ENCODE data around the gene ANKRD33. TPM values are rescaled to one million over a fixed set of nuclear protein-coding genes. Genes with fewer than 3 reads are reported as not detected.

Gene ANKRD33
- total RNA-seq, 1 experiment from 2014 or later, result 0.81 TPM

- no peak overlapping the region for H3K4ac ChIP-seq (ENCODE audit: low read depth, low read length)
- no peak overlapping the region for H2BK12ac ChIP-seq (ENCODE audit: insufficient read length, low read depth, low read length)
- no peak overlapping the region for H2BK15ac ChIP-seq (ENCODE audit: low read depth, low read length)
- no peak for TF ChIP-seq CTCF (conservative IDR thresholded peaks at IDR 0.05)
- no peak overlapping the region for H3K23ac ChIP-seq (ENCODE audit: insufficient read length, low read depth, low read length)
- no peak overlapping the region for H3K18ac ChIP-seq (ENCODE audit: insufficient read length, low read depth, low read length)
- H3K4me2 ChIP-seq (ENCODE audit: insufficient read depth, insufficient read length, low read length), result peak overlapping the region; percentile 77
- Mint-ChIP-seq H3K4me3 (peak overlapping the region; percentile 73 to 87), H3K27ac (no peak overlapping the region; a peak in 1 of 7 replicates), H3K36me3 (ENCODE audit: insufficient read depth in 1 of 3, low read depth in 3 of 3) (peaks cover 0 to 14% (median 9%) of the 10 kb centered on the region in 3 experiments; a peak in 4 of 7 replicates), H3K4me1 (peaks cover 46 to 62% of the 10 kb centered on the region in 2 experiments), H3K27me3 (ENCODE audit: low read depth) (peaks cover 55% of the 10 kb centered on the region), H3K9me3 (no peaks in the 10 kb centered on the region)
- no peak overlapping the region for H4K8ac ChIP-seq (replicated peaks; ENCODE audit: insufficient read length, low read depth, low read length)
- H4K20me1 ChIP-seq (ENCODE audit: control insufficient read depth, insufficient read depth, insufficient read length), result no peaks in the 10 kb centered on the region
- H3K79me2 ChIP-seq (ENCODE audit: insufficient read depth, low read length), result no peaks in the 10 kb centered on the region
- H3K56ac ChIP-seq (ENCODE audit: insufficient read length, low read depth, low read length), result no peak overlapping the region
- H3K4me1 ChIP-seq (ENCODE audit: insufficient read depth, low read length), result no peaks in the 10 kb centered on the region; the same call in 1 of the 2 replicates
- no peak overlapping the region for H4K91ac ChIP-seq (ENCODE audit: insufficient read length, low read depth, low read length)
- DNase-seq, result no peak
- no CpG with 5 or more reads among the region's 15 CpGs for WGBS (ENCODE audit: extremely low coverage, insufficient read length, low lambda C conversion rate)
- H4K5ac ChIP-seq (ENCODE audit: insufficient read length, low read depth, low read length), result no peak overlapping the region
- no peaks in the 10 kb centered on the region for H3K9me3 ChIP-seq (ENCODE audit: control insufficient read depth, low read depth, low read length)
- H2BK5ac ChIP-seq (ENCODE audit: insufficient read length, low read length), result no peak overlapping the region
- H3K27me3 ChIP-seq (ENCODE audit: insufficient read depth, low read length), result peaks cover 9% of the 10 kb centered on the region; the same call in 1 of the 2 replicates
- H3K9ac ChIP-seq (ENCODE audit: extremely low read depth, insufficient read length, low read length), result no peak overlapping the region
- H2BK20ac ChIP-seq (ENCODE audit: low read depth, low read length, poor library complexity, severe bottlenecking), result no peak overlapping the region
- no peak overlapping the region for H3K27ac ChIP-seq (ENCODE audit: insufficient read length, low read depth, low read length)
- no peaks in the 10 kb centered on the region for H3K79me1 ChIP-seq (ENCODE audit: insufficient read depth, low read depth, low read length, poor library complexity, severe bottlenecking)
- no peak overlapping the region for H2AFZ ChIP-seq (ENCODE audit: low read length)
- no peak overlapping the region for H3K14ac ChIP-seq (ENCODE audit: insufficient read depth, low read length)
- no peak overlapping the region for H2BK120ac ChIP-seq (ENCODE audit: low read depth, low read length, poor library complexity, severe bottlenecking)
- H3K23me2 ChIP-seq (ENCODE audit: insufficient read length, low read depth, low read length, poor library complexity, severe bottlenecking), result peaks cover 20% of the 10 kb centered on the region
- no peak overlapping the region for H2AK5ac ChIP-seq (ENCODE audit: insufficient read length, low read length)
- no peak overlapping the region for H3T11ph ChIP-seq (ENCODE audit: low read length)
Observed at GRCh38 chr12:51846271-51846691, 41.6 kb upstream of the ANKRD33 start.

All from H9 (cell line).